ENCODE results near the gene PRKG1. TPM values are rescaled to one million over a fixed set of nuclear protein-coding genes. Genes with fewer than 3 reads are reported as not detected.

PRKG1 gene
- total RNA-seq, 1 experiment from 2014 or later = 0.21 TPM

GRCh38 chr10:52043811-52044210 lies 969.5 kb downstream of the PRKG1 start:
- Mint-ChIP-seq H3K9me3 (ENCODE audit: low read depth, unreplicated experiment) (no peaks in the 10 kb centered on the region), H3K36me3 (ENCODE audit: insufficient read depth, unreplicated experiment) (no peaks in the 10 kb centered on the region), H3K4me1 (ENCODE audit: low read depth, unreplicated experiment) (no peaks in the 10 kb centered on the region), H3K4me3 (ENCODE audit: low read depth, unreplicated experiment) (no peak overlapping the region), H3K27ac (ENCODE audit: unreplicated experiment) (no peak overlapping the region), H3K27me3 (ENCODE audit: unreplicated experiment) (peaks cover 4% of the 10 kb centered on the region)
- CTCF ChIA-PET = no interaction called here
- intact Hi-C loops (cut with micrococcal nuclease; ENCODE audit: unreplicated experiment) = no loop called here
- BruUV-seq (replicated peaks) = no TSS peak
- DNase-seq = no peak
- no peak for TF ChIP-seq CTCF (IDR thresholded peaks at IDR 0.05; ENCODE audit: unreplicated experiment)

- intact Hi-C loops (cut with micrococcal nuclease; ENCODE audit: unreplicated experiment) = no loop called here
- H3K27me3 Mint-ChIP-seq (ENCODE audit: unreplicated experiment) = no peaks in the 10 kb centered on the region
Measured at GRCh38 chr10:52048051-52048450, 973.8 kb downstream of the PRKG1 start.

GRCh38 chr10:52050429-52051047 lies 976.3 kb downstream of the PRKG1 start:
- intact Hi-C loops (cut with micrococcal nuclease; ENCODE audit: unreplicated experiment) = no loop called here
- Mint-ChIP-seq H3K27me3 (ENCODE audit: unreplicated experiment) (no peaks in the 10 kb centered on the region), H3K4me1 (ENCODE audit: low read depth, unreplicated experiment) (no peaks in the 10 kb centered on the region), H3K9me3 (ENCODE audit: low read depth, unreplicated experiment) (no peaks in the 10 kb centered on the region), H3K27ac (ENCODE audit: unreplicated experiment) (no peak overlapping the region), H3K4me3 (ENCODE audit: low read depth, unreplicated experiment) (no peak overlapping the region), H3K36me3 (ENCODE audit: insufficient read depth, unreplicated experiment) (no peaks in the 10 kb centered on the region)
- CTCF ChIA-PET = no interaction called here
- no peak for DNase-seq
- no peak for TF ChIP-seq CTCF (IDR thresholded peaks at IDR 0.05; ENCODE audit: unreplicated experiment)
- no TSS peak for BruUV-seq (replicated peaks)

More at GRCh38 chr10:52048051-52048450, 973.8 kb downstream of the PRKG1 start:
- no peak for DNase-seq
- H3K4me1 Mint-ChIP-seq (ENCODE audit: low read depth, unreplicated experiment) = no peaks in the 10 kb centered on the region
- BruUV-seq (replicated peaks) = no TSS peak
- H3K9me3 Mint-ChIP-seq (ENCODE audit: low read depth, unreplicated experiment) = no peaks in the 10 kb centered on the region
- no peak overlapping the region for H3K27ac Mint-ChIP-seq (ENCODE audit: unreplicated experiment)
- CTCF ChIA-PET = no interaction called here
- no peak for TF ChIP-seq CTCF (IDR thresholded peaks at IDR 0.05; ENCODE audit: unreplicated experiment)
- no peak overlapping the region for H3K4me3 Mint-ChIP-seq (ENCODE audit: low read depth, unreplicated experiment)
- no peaks in the 10 kb centered on the region for H3K36me3 Mint-ChIP-seq (ENCODE audit: insufficient read depth, unreplicated experiment)

GRCh38 chr10:52053497-52053896 lies 979.2 kb downstream of the PRKG1 start:
- Mint-ChIP-seq H3K4me3 (ENCODE audit: low read depth, unreplicated experiment) (no peak overlapping the region), H3K9me3 (ENCODE audit: low read depth, unreplicated experiment) (no peaks in the 10 kb centered on the region), H3K27me3 (ENCODE audit: unreplicated experiment) (no peaks in the 10 kb centered on the region), H3K4me1 (ENCODE audit: low read depth, unreplicated experiment) (no peaks in the 10 kb centered on the region), H3K36me3 (ENCODE audit: insufficient read depth, unreplicated experiment) (no peaks in the 10 kb centered on the region), H3K27ac (ENCODE audit: unreplicated experiment) (no peak overlapping the region)
- no peak for TF ChIP-seq CTCF (IDR thresholded peaks at IDR 0.05; ENCODE audit: unreplicated experiment)
- CTCF ChIA-PET = no interaction called here
- no peak for DNase-seq
- intact Hi-C loops (cut with micrococcal nuclease; ENCODE audit: unreplicated experiment) = no loop called here
- no TSS peak for BruUV-seq (replicated peaks)
